ENCODE data around the gene MCU.
"Not testable (repeated sequence)": the region's sequence is repeated elsewhere in the genome, so short reads cannot be mapped to it uniquely, and the experiment has no call there.

The MCU gene

DNA sequence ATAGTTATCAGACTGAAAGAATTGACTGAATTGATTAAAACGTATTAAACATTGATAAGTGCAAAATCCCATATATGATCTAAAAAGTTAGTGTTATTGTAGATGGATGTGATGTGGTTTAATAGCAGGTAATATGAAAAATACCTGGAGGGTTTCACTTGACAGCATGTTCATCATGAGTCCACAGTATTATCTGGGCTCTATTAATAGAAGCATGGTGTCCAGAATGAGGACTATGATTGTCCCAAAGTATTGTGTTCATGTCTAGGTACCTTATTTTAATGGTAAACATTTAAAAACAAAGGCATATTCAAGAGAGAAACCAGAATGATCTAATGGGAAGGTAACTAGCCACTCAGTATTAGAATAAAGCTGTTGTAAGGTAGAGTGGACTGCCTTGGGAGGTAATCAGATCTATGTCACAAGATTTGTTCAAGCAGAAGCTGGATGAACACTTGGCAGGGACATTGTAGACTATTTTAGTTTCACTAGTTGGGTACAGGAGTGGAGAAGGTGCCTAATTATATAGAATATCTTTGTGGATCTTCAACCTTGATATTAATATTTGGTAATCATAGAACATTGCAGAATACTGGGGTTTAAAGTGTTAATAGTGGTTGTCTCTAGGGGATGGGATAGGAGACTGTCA is 43.5 kb downstream of the MCU start:
- in situ Hi-C loops (cut with MboI; ENCODE audit: low sequenced_read_pairs, unreplicated experiment): no loop called here
- no peak for DNase-seq (ENCODE audit: low spot score)
- TF ChIP-seq, protein P1, sequence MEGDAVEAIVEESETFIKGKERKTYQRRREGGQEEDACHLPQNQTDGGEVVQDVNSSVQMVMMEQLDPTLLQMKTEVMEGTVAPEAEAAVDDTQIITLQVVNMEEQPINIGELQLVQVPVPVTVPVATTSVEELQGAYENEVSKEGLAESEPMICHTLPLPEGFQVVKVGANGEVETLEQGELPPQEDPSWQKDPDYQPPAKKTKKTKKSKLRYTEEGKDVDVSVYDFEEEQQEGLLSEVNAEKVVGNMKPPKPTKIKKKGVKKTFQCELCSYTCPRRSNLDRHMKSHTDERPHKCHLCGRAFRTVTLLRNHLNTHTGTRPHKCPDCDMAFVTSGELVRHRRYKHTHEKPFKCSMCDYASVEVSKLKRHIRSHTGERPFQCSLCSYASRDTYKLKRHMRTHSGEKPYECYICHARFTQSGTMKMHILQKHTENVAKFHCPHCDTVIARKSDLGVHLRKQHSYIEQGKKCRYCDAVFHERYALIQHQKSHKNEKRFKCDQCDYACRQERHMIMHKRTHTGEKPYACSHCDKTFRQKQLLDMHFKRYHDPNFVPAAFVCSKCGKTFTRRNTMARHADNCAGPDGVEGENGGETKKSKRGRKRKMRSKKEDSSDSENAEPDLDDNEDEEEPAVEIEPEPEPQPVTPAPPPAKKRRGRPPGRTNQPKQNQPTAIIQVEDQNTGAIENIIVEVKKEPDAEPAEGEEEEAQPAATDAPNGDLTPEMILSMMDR (IDR thresholded peaks at IDR 0.05; ENCODE audit: borderline replicate concordance, control extremely low read depth, extremely low read depth, insufficient read depth, missing control alignments): no peak

DNA sequence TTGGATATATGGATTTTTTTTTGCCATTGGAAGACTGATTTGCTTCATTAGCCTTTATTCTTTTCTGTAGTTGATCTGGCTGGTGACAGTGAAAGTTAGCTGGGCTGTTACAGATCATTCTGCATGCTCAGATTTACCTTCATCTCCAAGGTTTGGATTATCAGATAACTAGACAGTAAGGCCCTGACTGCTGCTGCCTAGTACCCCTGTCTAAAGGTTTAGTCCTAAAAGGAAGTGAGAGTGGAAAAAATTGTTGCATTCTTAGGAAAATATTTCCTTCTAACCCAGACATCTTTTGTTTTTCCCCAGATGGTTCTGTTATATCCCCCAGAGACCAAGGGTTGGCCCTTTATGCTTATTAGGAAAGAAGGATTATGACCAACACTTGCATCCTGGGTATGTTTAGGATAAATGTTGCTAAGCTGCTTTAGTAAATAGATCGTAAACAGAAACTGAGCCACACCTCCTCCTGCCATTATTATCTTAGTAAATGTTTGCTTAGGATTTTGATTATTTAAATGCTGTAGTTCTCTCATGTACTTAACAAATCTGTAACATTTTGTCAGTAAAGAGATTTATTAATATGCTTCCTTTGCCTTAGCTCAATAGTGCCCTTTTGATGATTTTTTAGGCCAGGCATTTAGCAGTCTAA is 44.4 kb downstream of the MCU start:
- TF ChIP-seq, protein P1 (IDR thresholded peaks at IDR 0.05; ENCODE audit: borderline replicate concordance, control extremely low read depth, extremely low read depth, insufficient read depth, missing control alignments): no peak
- no peak for DNase-seq (ENCODE audit: low spot score)
- in situ Hi-C loops (cut with MboI; ENCODE audit: low sequenced_read_pairs, unreplicated experiment): no loop called here

DNA sequence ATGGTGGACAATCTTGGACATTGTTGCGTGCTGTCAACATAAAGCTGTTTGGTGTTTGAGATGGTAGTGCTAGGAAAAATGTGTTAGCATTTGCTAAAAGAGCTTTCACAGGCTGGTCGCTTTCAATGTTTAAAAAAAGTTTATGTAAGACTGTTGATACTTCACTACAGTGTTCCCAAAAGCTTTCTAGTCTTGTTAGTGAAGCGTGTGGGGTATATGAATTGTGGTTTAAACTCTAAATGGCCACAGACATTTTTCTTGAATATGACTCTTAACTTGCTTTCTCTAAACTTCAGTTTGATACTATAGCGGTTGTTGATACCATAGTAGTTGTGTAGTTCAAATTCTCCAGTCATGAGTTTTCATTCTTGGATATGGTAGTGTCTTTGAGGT is 44.9 kb downstream of the MCU start:
- TF ChIP-seq, protein P1 (IDR thresholded peaks at IDR 0.05; ENCODE audit: borderline replicate concordance, control extremely low read depth, extremely low read depth, insufficient read depth, missing control alignments): no peak
- in situ Hi-C loops (cut with MboI; ENCODE audit: low sequenced_read_pairs, unreplicated experiment): no loop called here
- DNase-seq (ENCODE audit: low spot score): no peak

DNA sequence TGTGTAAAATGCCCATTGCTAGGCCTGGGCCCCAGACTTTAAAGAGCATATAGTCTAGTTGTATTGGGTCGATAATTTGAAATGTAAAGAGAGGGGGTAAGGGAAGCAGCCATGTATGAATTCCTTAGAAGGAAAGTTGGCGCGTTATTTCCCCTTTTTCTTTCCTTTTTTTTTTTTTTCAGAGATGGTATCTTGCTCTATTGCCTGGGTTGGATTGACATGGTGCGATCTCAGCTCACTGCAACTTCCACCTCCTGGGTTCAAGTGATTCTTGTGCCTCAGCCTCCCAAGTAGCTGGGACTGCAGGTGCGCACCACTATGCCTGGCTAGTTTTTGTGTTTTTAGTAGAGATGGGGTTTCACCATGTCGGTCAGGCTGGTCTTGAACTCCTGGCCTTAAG is 45.4 kb downstream of the MCU start:
- in situ Hi-C loops (cut with MboI; ENCODE audit: low sequenced_read_pairs, unreplicated experiment); DNase-seq (ENCODE audit: low spot score): not testable (repeated sequence)

DNA sequence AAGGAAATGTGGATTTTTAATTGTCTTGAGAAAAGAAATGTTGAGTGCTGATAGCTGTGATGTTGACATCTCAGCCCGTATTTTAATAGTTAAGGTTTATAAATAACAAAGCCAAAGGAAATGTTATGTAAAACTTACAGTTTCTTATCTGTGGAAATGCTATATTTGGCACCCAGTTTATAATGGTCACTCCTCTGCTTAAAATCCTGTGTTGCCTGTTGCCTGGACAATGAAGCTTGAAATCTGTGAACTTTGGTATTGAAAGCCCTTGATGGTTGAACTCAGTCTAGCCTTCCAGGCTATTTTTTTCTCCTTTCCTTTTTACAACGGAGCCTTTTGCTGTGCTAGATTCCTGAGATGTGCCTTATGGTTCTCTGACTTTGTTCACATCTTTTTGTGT is 46.5 kb downstream of the MCU start:
- in situ Hi-C loops (cut with MboI; ENCODE audit: low sequenced_read_pairs, unreplicated experiment): no loop called here
- DNase-seq (ENCODE audit: low spot score): no peak
- TF ChIP-seq, protein P1 (IDR thresholded peaks at IDR 0.05; ENCODE audit: borderline replicate concordance, control extremely low read depth, extremely low read depth, insufficient read depth, missing control alignments): no peak

DNA sequence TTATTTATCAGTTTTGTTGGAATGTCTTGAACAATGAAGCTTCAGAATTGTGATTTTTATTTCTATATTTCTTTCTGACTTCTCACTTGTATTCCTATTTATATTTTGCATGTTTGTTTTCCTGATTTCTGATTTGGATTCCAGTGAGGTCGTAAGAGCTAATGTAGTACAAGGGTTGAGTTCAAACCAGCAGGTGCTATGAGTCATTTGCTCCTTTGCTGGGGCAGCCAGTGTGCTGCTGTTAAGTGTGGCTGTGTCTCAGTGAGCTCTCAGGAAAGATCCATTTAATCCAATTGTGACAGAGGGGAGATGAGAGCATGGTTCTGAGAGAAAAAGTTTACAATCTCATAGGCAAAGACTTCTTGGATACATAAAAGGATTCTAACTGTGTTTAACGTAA is 48.6 kb downstream of the MCU start:
- in situ Hi-C loops (cut with MboI; ENCODE audit: low sequenced_read_pairs, unreplicated experiment): no loop called here
- DNase-seq (ENCODE audit: low spot score): no peak
- TF ChIP-seq, protein P1 (IDR thresholded peaks at IDR 0.05; ENCODE audit: borderline replicate concordance, control extremely low read depth, extremely low read depth, insufficient read depth, missing control alignments): no peak

DNA sequence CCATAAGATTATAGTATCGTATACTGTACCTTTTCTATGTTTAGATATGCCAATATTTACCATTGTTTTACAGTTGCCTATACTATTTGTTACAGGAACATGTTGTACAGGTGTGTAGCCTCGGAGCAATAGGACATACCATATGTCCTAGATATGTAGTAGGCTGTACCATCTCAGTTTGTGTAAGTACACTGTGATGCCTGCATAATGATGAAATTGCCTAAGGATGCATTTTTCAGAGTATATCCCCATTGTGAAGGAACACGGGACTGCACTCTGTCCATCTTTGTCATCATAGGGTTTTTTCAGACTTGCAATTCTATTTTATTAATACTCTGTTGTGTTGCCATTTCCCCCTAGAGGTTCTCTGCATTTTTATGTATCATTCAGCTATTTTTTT is 50.1 kb downstream of the MCU start:
- TF ChIP-seq, protein P1 (IDR thresholded peaks at IDR 0.05; ENCODE audit: borderline replicate concordance, control extremely low read depth, extremely low read depth, insufficient read depth, missing control alignments): no peak
- no peak for DNase-seq (ENCODE audit: low spot score)
- in situ Hi-C loops (cut with MboI; ENCODE audit: low sequenced_read_pairs, unreplicated experiment): no loop called here

All from GM13976 (cell line).